Osteocyte (in vitro differentiated cells): ENCODE results near the gene SFTA2. TPM values are rescaled to one million over a fixed set of nuclear protein-coding genes. Genes with fewer than 3 reads are reported as not detected.
"Not testable (repeated sequence)": the region's sequence is repeated elsewhere in the genome, so short reads cannot be mapped to it uniquely, and the experiment has no call there.

ENCODE experiments used
- DNase-seq: peaks from one replicate; pipeline ENCODE4 v3.0.0; 2021; ENCODE audit warnings: mixed read lengths; ENCODE audit not compliant: unreplicated experiment; ENCODE audit errors: extremely low spot score
- H3K27ac Mint-ChIP-seq: one replicate; pipeline ENCODE4 v1.8.0; 2021; ENCODE audit warnings: mild to moderate bottlenecking, mixed read lengths; ENCODE audit not compliant: unreplicated experiment
- H3K27me3 Mint-ChIP-seq: one replicate; pipeline ENCODE4 v1.8.0; 2021; ENCODE audit warnings: mixed read lengths; ENCODE audit not compliant: unreplicated experiment
- H3K36me3 Mint-ChIP-seq: one replicate; pipeline ENCODE4 v1.8.0; 2021; ENCODE audit warnings: mixed read lengths; ENCODE audit not compliant: unreplicated experiment
- H3K4me1 Mint-ChIP-seq: one replicate; pipeline ENCODE4 v1.8.0; 2021; ENCODE audit warnings: mixed read lengths; ENCODE audit not compliant: unreplicated experiment
- H3K4me3 Mint-ChIP-seq: one replicate; pipeline ENCODE4 v1.8.0; 2021; ENCODE audit warnings: mild to moderate bottlenecking, moderate library complexity, mixed read lengths; ENCODE audit not compliant: unreplicated experiment
- H3K9me3 Mint-ChIP-seq: one replicate; pipeline ENCODE4 v1.8.0; 2021; ENCODE audit warnings: mixed read lengths; ENCODE audit not compliant: unreplicated experiment
- total RNA-seq: library from RNA; stranded (reverse); gene quantifications from 2 replicates; pipeline ENCODE4 v1.2.1, GENCODE V29; 2021
- TF ChIP-seq, protein P1 (sequence below): fragments of 200-600 bp; sonication (generic); IDR thresholded peaks from 2 replicates; pipeline ENCODE4 v1.5.0; 2021; ENCODE audit warnings: antibody characterized with exemption, mild to moderate bottlenecking, moderate library complexity

The SFTA2 gene
- total RNA-seq, 1 donor from 2014 or later, result not detected

- Mint-ChIP-seq H3K27ac (no peak overlapping the region), H3K36me3 (no peaks in the 10 kb centered on the region), H3K4me1 (no peaks in the 10 kb centered on the region), H3K4me3 (no peak overlapping the region), H3K9me3 (no peaks in the 10 kb centered on the region), H3K27me3 (peaks cover 2% of the 10 kb centered on the region)
- TF ChIP-seq, protein P1, sequence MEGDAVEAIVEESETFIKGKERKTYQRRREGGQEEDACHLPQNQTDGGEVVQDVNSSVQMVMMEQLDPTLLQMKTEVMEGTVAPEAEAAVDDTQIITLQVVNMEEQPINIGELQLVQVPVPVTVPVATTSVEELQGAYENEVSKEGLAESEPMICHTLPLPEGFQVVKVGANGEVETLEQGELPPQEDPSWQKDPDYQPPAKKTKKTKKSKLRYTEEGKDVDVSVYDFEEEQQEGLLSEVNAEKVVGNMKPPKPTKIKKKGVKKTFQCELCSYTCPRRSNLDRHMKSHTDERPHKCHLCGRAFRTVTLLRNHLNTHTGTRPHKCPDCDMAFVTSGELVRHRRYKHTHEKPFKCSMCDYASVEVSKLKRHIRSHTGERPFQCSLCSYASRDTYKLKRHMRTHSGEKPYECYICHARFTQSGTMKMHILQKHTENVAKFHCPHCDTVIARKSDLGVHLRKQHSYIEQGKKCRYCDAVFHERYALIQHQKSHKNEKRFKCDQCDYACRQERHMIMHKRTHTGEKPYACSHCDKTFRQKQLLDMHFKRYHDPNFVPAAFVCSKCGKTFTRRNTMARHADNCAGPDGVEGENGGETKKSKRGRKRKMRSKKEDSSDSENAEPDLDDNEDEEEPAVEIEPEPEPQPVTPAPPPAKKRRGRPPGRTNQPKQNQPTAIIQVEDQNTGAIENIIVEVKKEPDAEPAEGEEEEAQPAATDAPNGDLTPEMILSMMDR, result no peak
- no peak for DNase-seq
Measured at GRCh38 chr6:30935018-30935417, 3.0 kb upstream of the SFTA2 start.

DNA sequence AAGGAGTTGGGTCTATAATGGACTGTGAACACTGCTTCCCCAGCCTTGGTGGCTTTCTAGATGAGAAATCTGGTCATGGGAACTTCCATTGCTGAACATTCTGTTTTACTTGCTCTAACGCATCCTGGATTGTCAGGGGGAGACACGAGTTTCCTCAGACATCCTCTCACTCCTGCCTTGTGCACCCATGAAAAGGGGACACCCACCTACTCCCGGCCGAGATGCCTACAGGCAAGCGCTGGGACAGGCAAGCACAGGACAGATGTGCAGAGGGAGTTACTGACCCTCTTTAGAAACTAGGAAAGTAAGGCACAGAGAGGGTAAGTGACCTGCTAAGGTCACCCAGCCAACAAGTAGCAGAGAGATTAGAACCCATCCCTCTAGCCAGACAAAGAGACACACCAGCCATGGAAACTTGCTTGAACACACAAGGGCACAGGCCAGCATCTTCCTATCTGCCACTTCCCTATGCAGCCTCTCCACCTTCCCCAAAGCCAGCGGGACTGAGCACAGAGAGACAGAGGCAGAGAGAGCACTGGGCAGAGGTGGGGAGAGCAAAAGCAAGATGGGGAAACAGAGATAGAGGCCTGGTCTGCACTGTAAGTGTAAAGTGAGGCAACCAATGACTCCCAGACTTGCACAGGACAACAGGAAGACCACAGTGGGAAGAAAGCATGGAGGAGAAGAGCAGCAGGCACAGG is 845 bp upstream of the SFTA2 start:
- Mint-ChIP-seq H3K4me1 (no peaks in the 10 kb centered on the region), H3K36me3 (peaks cover 15% of the 10 kb centered on the region), H3K27ac (no peak overlapping the region), H3K4me3 (no peak overlapping the region), H3K9me3 (peaks cover 8% of the 10 kb centered on the region), H3K27me3 (peaks cover 2% of the 10 kb centered on the region)
- TF ChIP-seq, protein P1, result no peak
- no peak for DNase-seq

GRCh38 chr6:30931272-30931671 is 698 bp downstream of the SFTA2 start:
- H3K4me1 Mint-ChIP-seq, result no peaks in the 10 kb centered on the region
- peaks cover 9% of the 10 kb centered on the region for H3K9me3 Mint-ChIP-seq
- no peak for DNase-seq
- peaks cover 24% of the 10 kb centered on the region for H3K36me3 Mint-ChIP-seq
- peaks cover 2% of the 10 kb centered on the region for H3K27me3 Mint-ChIP-seq
- no peak overlapping the region for H3K27ac Mint-ChIP-seq
- no peak overlapping the region for H3K4me3 Mint-ChIP-seq
- TF ChIP-seq, protein P1, result no peak

DNA sequence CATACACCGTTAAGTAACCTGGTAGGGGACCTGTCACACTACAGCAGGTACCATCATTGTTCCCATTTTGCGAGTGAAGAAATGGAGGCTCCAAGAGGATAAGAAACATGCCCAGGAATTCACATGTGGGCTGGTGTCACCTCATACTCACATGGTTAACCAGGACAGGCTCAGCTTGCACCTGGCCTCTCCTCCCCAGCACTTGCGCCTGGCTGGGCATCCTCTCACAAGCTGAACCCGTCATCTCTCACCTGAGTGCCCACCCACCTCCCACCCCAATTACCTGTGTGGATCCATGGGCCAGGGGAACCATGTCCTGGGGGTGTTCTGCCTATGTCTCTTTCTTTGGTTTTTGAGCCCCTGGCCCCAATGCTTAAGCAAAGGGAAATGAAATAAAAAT is 1.5 kb downstream of the SFTA2 start:
- H3K36me3 Mint-ChIP-seq, result peaks cover 26% of the 10 kb centered on the region
- no peak overlapping the region for H3K4me3 Mint-ChIP-seq
- H3K27ac Mint-ChIP-seq, result no peak overlapping the region
- TF ChIP-seq, protein P1, result no peak
- peaks cover 9% of the 10 kb centered on the region for H3K9me3 Mint-ChIP-seq
- H3K27me3 Mint-ChIP-seq, result no peaks in the 10 kb centered on the region
- DNase-seq, result no peak
- no peaks in the 10 kb centered on the region for H3K4me1 Mint-ChIP-seq

- H3K4me1 Mint-ChIP-seq, result no peaks in the 10 kb centered on the region
- DNase-seq, result no peak
- peaks cover 30% of the 10 kb centered on the region for H3K36me3 Mint-ChIP-seq
- peaks cover 9% of the 10 kb centered on the region for H3K9me3 Mint-ChIP-seq
- no peak overlapping the region for H3K27ac Mint-ChIP-seq
- H3K4me3 Mint-ChIP-seq, result no peak overlapping the region
- TF ChIP-seq, protein P1, result no peak
- no peaks in the 10 kb centered on the region for H3K27me3 Mint-ChIP-seq
Measured at GRCh38 chr6:30928677-30929076, 3.3 kb downstream of the SFTA2 start.

DNA sequence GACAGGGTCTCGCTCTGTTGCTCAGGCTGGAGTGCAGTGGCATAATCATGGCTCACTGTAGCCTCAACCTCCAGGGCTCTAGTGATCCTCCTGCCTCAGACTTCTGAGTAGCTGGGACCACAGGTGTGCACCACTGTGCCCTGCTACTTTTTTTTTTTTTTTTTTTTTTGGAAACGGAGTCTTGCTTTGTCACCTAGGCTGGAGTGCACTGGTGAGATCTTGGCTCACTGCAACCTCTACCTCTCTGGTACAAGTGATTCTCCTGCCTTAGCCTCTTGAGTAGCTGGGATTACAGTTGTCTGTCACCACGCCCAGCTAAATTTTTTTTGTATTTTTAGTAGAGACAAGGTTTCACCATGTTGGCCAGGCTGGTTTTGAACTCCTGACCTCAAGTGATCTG is 4.9 kb downstream of the SFTA2 start:
- not testable (repeated sequence) for H3K27ac Mint-ChIP-seq, H3K4me1 Mint-ChIP-seq, H3K27me3 Mint-ChIP-seq, H3K9me3 Mint-ChIP-seq, H3K4me3 Mint-ChIP-seq, DNase-seq
- peaks cover 43% of the 10 kb centered on the region for H3K36me3 Mint-ChIP-seq
